ENCODE results near the gene HSD3B7.
"Not testable (repeated sequence)": the region's sequence is repeated elsewhere in the genome, so short reads cannot be mapped to it uniquely, and the experiment has no call there.

Gene HSD3B7

GRCh38 chr16:31016018-31016417 lies 31.0 kb downstream of the HSD3B7 start:
- Histone ChIP-seq H3K27ac (no peak overlapping the region), H3K4me3 (ENCODE audit: low read depth, low read length) (no peak overlapping the region), H3K27me3 (ENCODE audit: insufficient read depth, low read depth, severe bottlenecking) (no peaks in the 10 kb centered on the region), H3K9me3 (ENCODE audit: severe bottlenecking) (no peaks in the 10 kb centered on the region), H3K36me3 (no peaks in the 10 kb centered on the region)
- TF ChIP-seq CTCF (IDR thresholded peaks at IDR 0.05; ENCODE audit: low read depth, low read length) = peak; percentile 71
- peak; percentile 66 for DNase-seq

- not testable (repeated sequence) for H3K27ac ChIP-seq, DNase-seq
Measured at GRCh38 chr16:31017756-31018155, 32.7 kb downstream of the HSD3B7 start.

GRCh38 chr16:31020536-31020935 lies 35.5 kb downstream of the HSD3B7 start:
- no peaks in the 10 kb centered on the region for H3K36me3 ChIP-seq
- H3K27me3 ChIP-seq (ENCODE audit: insufficient read depth, low read depth, severe bottlenecking) = no peaks in the 10 kb centered on the region
- H3K9me3 ChIP-seq (ENCODE audit: severe bottlenecking) = no peaks in the 10 kb centered on the region
- TF ChIP-seq CTCF (IDR thresholded peaks at IDR 0.05; ENCODE audit: low read depth, low read length) = no peak
- DNase-seq = no peak
- no peak overlapping the region for H3K4me3 ChIP-seq (ENCODE audit: low read depth, low read length)
- no peak overlapping the region for H3K27ac ChIP-seq

More at GRCh38 chr16:31017756-31018155, 32.7 kb downstream of the HSD3B7 start:
- not testable (repeated sequence) for H3K27me3 ChIP-seq (ENCODE audit: insufficient read depth, low read depth, severe bottlenecking); H3K9me3 ChIP-seq (ENCODE audit: severe bottlenecking); H3K36me3 ChIP-seq; H3K4me3 ChIP-seq (ENCODE audit: low read depth, low read length)

- no peak for DNase-seq
- Histone ChIP-seq H3K4me3 (ENCODE audit: low read depth, low read length) (no peak overlapping the region), H3K27ac (no peak overlapping the region), H3K9me3 (ENCODE audit: severe bottlenecking) (no peaks in the 10 kb centered on the region), H3K36me3 (no peaks in the 10 kb centered on the region), H3K27me3 (ENCODE audit: insufficient read depth, low read depth, severe bottlenecking) (no peaks in the 10 kb centered on the region)
- no peak for TF ChIP-seq CTCF (IDR thresholded peaks at IDR 0.05; ENCODE audit: low read depth, low read length)
Measured at GRCh38 chr16:31022544-31023251, 37.7 kb downstream of the HSD3B7 start.

GRCh38 chr16:31023252-31023602 lies 38.2 kb downstream of the HSD3B7 start:
- TF ChIP-seq CTCF (IDR thresholded peaks at IDR 0.05; ENCODE audit: low read depth, low read length) = no peak
- no peaks in the 10 kb centered on the region for H3K36me3 ChIP-seq
- H3K4me3 ChIP-seq (ENCODE audit: low read depth, low read length) = no peak overlapping the region
- DNase-seq = no peak
- no peaks in the 10 kb centered on the region for H3K27me3 ChIP-seq (ENCODE audit: insufficient read depth, low read depth, severe bottlenecking)
- no peak overlapping the region for H3K27ac ChIP-seq
- no peaks in the 10 kb centered on the region for H3K9me3 ChIP-seq (ENCODE audit: severe bottlenecking)

- Histone ChIP-seq H3K9me3 (ENCODE audit: severe bottlenecking) (no peaks in the 10 kb centered on the region), H3K27ac (no peak overlapping the region)
- no peak for TF ChIP-seq CTCF (IDR thresholded peaks at IDR 0.05; ENCODE audit: low read depth, low read length)
Measured at GRCh38 chr16:31023627-31024226, 38.7 kb downstream of the HSD3B7 start.

More at GRCh38 chr16:31023627-31024226, 38.7 kb downstream of the HSD3B7 start:
- H3K27me3 ChIP-seq (ENCODE audit: insufficient read depth, low read depth, severe bottlenecking) = no peaks in the 10 kb centered on the region
- DNase-seq = no peak
- H3K36me3 ChIP-seq = no peaks in the 10 kb centered on the region
- H3K4me3 ChIP-seq (ENCODE audit: low read depth, low read length) = no peak overlapping the region
